Left ventricle myocardium inferior (tissue), 1 donor: ENCODE results near the gene ETFRF1. TPM values are rescaled to one million over a fixed set of nuclear protein-coding genes. Genes with fewer than 3 reads are reported as not detected.

Experiments used
- DNase-seq: peaks from one replicate; pipeline ENCODE4 v3.0.0-alpha.2; 2020
- H3K27ac ChIP-seq: fragments of 200-600 bp; replicated peaks from 2 replicates; pipeline ENCODE4 v1.8.0; 2021
- H3K27me3 ChIP-seq: fragments of 200-600 bp; 2 replicates; pipeline ENCODE4 v1.8.0; 2021; ENCODE audit warnings: low read depth
- H3K36me3 ChIP-seq: fragments of 200-600 bp; 2 replicates; pipeline ENCODE4 v1.8.0; 2021
- H3K4me1 ChIP-seq: fragments of 200-600 bp; 2 replicates; pipeline ENCODE4 v1.8.0; 2021
- H3K4me3 ChIP-seq: fragments of 200-600 bp; 2 replicates; pipeline ENCODE4 v1.8.0; 2021; ENCODE audit warnings: mild to moderate bottlenecking, moderate library complexity
- H3K9me3 ChIP-seq: fragments of 200-600 bp; replicated peaks from 2 replicates; pipeline ENCODE4 v1.8.0; 2021
- CTCF ChIP-seq: fragments of 200-600 bp; IDR thresholded peaks from 2 replicates; pipeline ENCODE4 v1.8.0; 2021; ENCODE audit warnings: antibody characterized with exemption, mild to moderate bottlenecking, borderline replicate concordance
- intact Hi-C: fragments of 100-400 bp; cut with micrococcal nuclease; formaldehyde crosslinking; loops from one replicate; pipeline ENCODE4 v1.11.0; 2022
- total RNA-seq: library from RNA; stranded (reverse); fragmentation: NEBNext Ultra II Directional; extraction: Animal tissue kit (Norgen Biotek cat#: 25700); gene quantifications from one replicate; pipeline ENCODE4 v1.2.1, GENCODE V29; 2021
- donor health status: DM: no; HTN: yes; CAD: no; lungs with severe emphysema.

ETFRF1 gene
- total RNA-seq, 1 donor from 2014 or later: 71.5 TPM

GRCh38 chr12:25242981-25243679, 48.1 kb downstream of the ETFRF1 start:
- peaks cover 4% of the 10 kb centered on the region for H3K4me1 ChIP-seq
- H3K36me3 ChIP-seq: peaks cover 5% of the 10 kb centered on the region
- no peaks in the 10 kb centered on the region for H3K9me3 ChIP-seq
- intact Hi-C loops: no loop called here
- TF ChIP-seq CTCF: no peak
- H3K27ac ChIP-seq: no peak overlapping the region
- no peaks in the 10 kb centered on the region for H3K27me3 ChIP-seq
- no peak for DNase-seq
- no peak overlapping the region for H3K4me3 ChIP-seq

GRCh38 chr12:25243680-25243990, 48.6 kb downstream of the ETFRF1 start:
- no peak for DNase-seq
- no peaks in the 10 kb centered on the region for H3K27me3 ChIP-seq
- no peak for TF ChIP-seq CTCF
- H3K36me3 ChIP-seq: peaks cover 5% of the 10 kb centered on the region
- H3K27ac ChIP-seq: no peak overlapping the region
- peaks cover 5% of the 10 kb centered on the region for H3K4me1 ChIP-seq
- H3K4me3 ChIP-seq: no peak overlapping the region
- intact Hi-C loops: no loop called here
- no peaks in the 10 kb centered on the region for H3K9me3 ChIP-seq

GRCh38 chr12:25245491-25245890, 50.5 kb downstream of the ETFRF1 start:
- TF ChIP-seq CTCF: no peak
- H3K4me3 ChIP-seq: no peak overlapping the region
- H3K36me3 ChIP-seq: peaks cover 5% of the 10 kb centered on the region
- intact Hi-C loops: no loop called here
- no peaks in the 10 kb centered on the region for H3K27me3 ChIP-seq
- no peak for DNase-seq
- peaks cover 23% of the 10 kb centered on the region for H3K4me1 ChIP-seq
- no peak overlapping the region for H3K27ac ChIP-seq
- no peaks in the 10 kb centered on the region for H3K9me3 ChIP-seq

- intact Hi-C loops: no loop called here
- no peak for TF ChIP-seq CTCF
Measured at GRCh38 chr12:25248137-25248536, 53.1 kb downstream of the ETFRF1 start.

GRCh38 chr12:25248732-25249131, 53.7 kb downstream of the ETFRF1 start:
- H3K4me1 ChIP-seq: peaks cover 31% of the 10 kb centered on the region
- no peaks in the 10 kb centered on the region for H3K27me3 ChIP-seq
- H3K9me3 ChIP-seq: no peaks in the 10 kb centered on the region
- no peak overlapping the region for H3K27ac ChIP-seq
- no peak for TF ChIP-seq CTCF
- intact Hi-C loops: no loop called here
- peaks cover 5% of the 10 kb centered on the region for H3K36me3 ChIP-seq
- H3K4me3 ChIP-seq: peak overlapping the region; percentile 95
- DNase-seq: no peak

More at GRCh38 chr12:25248137-25248536, 53.1 kb downstream of the ETFRF1 start:
- H3K36me3 ChIP-seq: peaks cover 5% of the 10 kb centered on the region
- H3K4me3 ChIP-seq: no peak overlapping the region
- H3K27me3 ChIP-seq: no peaks in the 10 kb centered on the region
- H3K27ac ChIP-seq: no peak overlapping the region
- H3K9me3 ChIP-seq: no peaks in the 10 kb centered on the region
- H3K4me1 ChIP-seq: peaks cover 31% of the 10 kb centered on the region
- no peak for DNase-seq
